Subcutaneous adipose tissue (tissue), 4 donors: ENCODE data around the gene WBP1. TPM values are rescaled to one million over a fixed set of nuclear protein-coding genes. Genes with fewer than 3 reads are reported as not detected.

Experiments
- total RNA-seq, 4 donors: library from RNA; depleted of rRNA; stranded (reverse); fragments of >200 nt; gene quantifications; one replicate each; pipeline ENCODE4 v1.1.0, GENCODE V29; 2016
- TF ChIP-seq, protein P1 (sequence below): fragments of 450-650 bp; IDR thresholded peaks from one replicate; pipeline ENCODE4 v1.5.1; 2016; ENCODE audit warnings: low read depth, mild to moderate bottlenecking, control low read depth, antibody characterized with exemption, moderate library complexity

Gene WBP1
- total RNA-seq, 4 donors from 2014 or later = 18.9 to 55.3 (median 47.8) TPM

DNA sequence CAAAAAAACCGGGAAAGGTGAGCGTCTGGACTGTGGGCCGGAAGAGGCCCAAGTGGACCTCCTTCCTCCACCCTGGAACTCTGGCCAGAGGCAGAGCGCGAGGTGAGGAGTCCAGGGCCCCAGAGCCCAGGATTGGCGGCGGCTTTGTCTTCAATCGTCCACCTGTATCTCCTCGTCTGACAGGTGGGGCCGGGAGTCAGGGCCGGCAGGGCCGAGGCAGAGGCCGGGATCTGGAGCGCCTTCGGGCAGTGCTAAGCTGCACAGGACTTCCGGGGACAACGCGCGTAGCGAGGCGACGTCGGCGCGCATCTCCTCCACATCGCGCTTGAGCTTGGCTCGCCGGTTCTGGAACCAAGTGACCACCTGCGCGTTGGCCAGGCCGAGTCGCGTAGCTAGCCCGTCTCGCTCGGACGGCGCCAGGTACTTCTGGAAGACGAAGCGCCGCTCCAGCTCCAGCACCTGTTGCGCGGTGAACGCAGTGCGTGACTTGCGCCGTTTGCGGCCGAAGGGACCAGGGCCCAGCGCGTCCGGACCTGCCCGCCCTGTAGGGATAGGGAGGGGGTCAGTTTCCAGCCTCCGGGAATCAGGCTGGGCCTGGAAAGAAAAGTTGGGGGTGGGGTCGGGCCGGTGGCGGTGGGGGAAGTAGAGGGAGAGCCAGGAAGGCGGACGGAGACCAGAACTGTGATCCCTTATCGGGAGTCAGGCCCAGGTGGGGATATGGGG is 39.7 kb downstream of the WBP1 start:
- TF ChIP-seq, protein P1, sequence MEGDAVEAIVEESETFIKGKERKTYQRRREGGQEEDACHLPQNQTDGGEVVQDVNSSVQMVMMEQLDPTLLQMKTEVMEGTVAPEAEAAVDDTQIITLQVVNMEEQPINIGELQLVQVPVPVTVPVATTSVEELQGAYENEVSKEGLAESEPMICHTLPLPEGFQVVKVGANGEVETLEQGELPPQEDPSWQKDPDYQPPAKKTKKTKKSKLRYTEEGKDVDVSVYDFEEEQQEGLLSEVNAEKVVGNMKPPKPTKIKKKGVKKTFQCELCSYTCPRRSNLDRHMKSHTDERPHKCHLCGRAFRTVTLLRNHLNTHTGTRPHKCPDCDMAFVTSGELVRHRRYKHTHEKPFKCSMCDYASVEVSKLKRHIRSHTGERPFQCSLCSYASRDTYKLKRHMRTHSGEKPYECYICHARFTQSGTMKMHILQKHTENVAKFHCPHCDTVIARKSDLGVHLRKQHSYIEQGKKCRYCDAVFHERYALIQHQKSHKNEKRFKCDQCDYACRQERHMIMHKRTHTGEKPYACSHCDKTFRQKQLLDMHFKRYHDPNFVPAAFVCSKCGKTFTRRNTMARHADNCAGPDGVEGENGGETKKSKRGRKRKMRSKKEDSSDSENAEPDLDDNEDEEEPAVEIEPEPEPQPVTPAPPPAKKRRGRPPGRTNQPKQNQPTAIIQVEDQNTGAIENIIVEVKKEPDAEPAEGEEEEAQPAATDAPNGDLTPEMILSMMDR = no peak

DNA sequence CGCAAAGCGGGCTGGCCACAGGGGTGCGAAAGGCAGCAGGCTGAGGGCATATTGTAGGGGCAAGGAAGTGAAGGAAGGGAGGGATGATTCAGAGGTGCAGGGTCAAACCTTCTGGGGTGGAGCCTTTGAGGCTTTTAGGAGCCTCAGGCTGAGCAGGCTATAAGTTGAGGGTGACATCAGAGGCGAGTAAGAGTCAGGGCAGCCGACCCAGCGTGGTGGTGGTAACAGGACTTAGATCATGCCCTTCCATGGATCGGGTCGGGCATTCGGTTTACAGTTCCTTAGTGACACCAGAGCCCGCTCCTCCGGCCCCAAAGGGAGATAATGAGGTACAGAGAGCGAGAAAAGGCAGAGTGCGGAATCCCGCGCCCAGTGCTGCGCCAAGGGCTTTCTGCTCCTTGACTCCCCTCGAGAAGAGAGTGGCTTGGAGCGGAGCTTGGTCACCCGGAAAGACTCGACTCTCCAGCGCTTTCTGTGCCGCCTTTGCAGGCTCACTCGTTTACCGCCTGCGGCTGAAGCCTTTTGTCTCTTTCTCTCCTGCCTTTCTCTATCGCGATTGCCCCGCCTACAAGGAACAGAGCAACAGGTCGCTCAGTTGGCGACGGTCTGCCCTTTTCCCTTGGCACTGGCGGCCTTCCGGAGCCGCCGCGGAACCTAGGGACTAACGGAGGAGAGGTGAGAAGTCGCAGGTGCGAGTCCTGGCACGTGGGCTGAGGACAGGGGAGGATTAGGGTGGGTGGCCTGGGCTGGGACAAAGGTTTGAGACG is 40.4 kb downstream of the WBP1 start:
- TF ChIP-seq, protein P1 = no peak

DNA sequence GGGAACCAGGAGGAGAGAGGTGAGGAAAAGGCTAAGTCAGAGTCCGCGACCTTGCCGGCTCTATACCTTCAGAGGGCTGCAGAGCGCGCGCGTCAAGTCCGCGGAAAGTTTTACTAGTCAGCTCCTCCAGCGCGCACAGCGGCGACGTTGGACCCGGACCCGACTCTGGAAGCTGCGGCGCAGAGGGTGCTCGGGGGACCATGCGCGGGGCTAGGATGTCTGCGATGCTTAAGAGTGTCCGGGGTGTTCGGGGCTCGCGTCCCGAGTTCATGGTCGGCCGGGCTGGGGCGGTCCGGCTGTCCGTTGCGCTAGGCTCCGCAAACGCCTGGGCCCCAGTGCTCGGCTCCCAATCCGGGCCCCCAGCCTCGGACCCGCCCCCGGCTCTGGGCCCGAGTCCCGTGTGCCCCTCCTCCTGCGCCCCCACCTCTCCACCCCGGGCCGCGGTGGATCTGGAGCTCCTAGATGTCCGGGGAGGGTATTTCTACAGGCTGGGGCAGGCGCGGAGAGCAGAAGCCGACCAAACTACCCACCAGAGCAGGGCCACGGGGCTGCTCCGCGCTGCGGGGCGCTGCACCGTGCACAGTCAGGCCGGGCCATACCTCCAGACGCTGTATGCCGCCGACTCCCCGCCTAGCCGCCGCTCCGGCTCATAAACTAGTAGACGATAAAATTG is 41.2 kb downstream of the WBP1 start, which contains the start of gene LBX2:
Gene LBX2 (minus strand): TSS at position 337 of the 673 bp plus-strand sequence. CDS start 66 bp downstream, at position 271.
- TF ChIP-seq, protein P1 = no peak

DNA sequence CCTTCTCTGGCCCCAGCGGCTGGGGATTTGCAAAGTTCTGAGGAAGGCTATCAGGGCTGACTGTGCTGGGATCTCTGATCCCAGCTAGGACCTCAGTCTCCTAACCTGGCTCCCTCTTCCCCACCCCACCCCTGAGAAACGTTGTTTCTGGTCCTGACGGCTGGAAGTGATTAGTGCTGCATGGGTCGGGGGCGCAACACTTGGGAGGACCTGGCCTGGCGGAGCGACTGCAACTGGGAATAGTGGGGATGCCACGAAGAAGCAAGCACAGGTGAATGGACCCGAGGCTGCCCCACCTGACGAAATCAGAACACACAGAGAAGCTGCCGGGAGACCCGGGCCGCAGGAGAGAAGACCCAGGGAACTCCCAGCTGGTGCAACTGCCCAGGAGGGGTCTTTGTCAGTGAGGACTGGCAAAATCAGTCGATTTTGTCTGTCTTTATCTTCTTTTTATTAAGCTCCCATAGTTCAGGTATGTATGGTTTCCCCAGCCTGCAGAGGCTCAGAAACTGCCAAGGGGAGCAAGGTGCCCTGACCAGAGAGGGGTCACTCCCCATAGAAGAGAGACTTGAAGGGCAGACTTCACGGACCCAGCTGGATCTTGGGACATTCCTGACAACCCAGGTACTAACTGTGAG is 41.8 kb downstream of the WBP1 start:
- TF ChIP-seq, protein P1 = no peak

DNA sequence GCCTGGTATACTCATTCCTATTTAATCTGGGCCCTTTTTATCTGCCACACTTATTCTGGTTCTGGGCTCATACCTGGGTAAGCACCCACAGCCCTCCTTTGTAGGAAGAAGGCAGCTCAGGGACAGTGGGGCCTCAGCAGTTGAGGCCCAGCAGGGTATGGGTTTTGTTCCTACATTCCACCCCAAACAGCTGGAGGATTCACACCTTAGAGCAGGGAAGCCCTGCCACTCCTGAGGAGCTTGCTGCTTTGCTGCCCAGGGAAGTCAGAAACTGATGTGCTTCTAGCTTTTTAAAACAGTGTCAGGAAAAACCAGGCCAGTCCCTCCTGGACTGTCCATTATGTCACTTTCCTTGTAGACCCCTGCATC is 42.3 kb downstream of the WBP1 start:
- TF ChIP-seq, protein P1 = no peak

DNA sequence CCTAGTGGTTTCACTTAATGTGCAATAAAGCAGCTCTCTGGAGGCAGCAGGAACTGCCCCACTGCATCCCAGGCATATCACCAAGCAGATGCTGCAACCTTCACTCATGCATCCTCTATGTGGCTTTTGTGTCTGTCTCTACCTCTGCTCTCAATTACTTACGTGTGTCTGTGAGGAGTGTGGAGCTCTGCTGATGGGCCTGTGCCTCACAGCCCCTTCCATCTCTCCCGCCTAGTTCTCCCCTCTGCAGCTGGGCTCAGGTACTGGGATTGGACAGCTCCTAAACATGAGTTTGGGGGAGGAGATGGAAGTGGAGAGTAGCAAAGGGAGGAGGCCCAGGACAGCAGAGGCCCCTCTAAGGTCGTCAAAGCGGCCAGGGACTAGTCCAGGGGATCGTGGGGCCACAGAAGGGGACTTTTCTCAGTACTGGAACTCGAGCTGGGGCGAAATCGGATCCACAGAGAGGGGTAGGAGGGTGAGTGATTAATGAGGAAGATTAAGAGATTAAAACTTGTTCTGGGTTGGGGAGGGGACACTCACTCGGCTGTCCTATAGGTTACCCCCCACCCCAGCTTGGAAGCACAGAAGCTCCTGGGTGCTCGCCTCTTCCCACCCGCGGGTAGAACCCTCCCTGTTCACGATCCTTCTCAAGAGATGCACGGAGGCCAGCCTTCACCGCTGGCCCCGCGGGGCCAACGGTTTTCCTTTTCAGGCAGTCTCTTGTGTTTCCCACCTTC is 43.3 kb downstream of the WBP1 start:
- TF ChIP-seq, protein P1 = no peak
